ENCODE data around the gene KCNK1. TPM values are rescaled to one million over a fixed set of nuclear protein-coding genes. Genes with fewer than 3 reads are reported as not detected.

The KCNK1 gene
- total and polyA plus RNA-seq, 8 donors, result 4.3 to 16.3 (median 5.4) TPM

GRCh38 chr1:233597489-233597901 lies 16.4 kb upstream of the KCNK1 start:
- intact Hi-C loops (cut with DNase I), result no loop called here

GRCh38 chr1:233598891-233599541 lies 14.9 kb upstream of the KCNK1 start:
- Histone ChIP-seq H3K36me3 (no peaks in the 10 kb centered on the region), H3K4me3 (no peak overlapping the region), H3K27ac (no peak overlapping the region), H3K9me3 (no peaks in the 10 kb centered on the region), H3K4me1 (no peaks in the 10 kb centered on the region), H3K27me3 (no peaks in the 10 kb centered on the region)
- DNase-seq, result no peak
- no peak for ATAC-seq
- TF ChIP-seq CTCF (IDR thresholded peaks at IDR 0.05), result no peak
- intact Hi-C loops (cut with DNase I), result no loop called here

More at GRCh38 chr1:233597489-233597901, 16.4 kb upstream of the KCNK1 start:
- ATAC-seq (no peak), DNase-seq (no peak)
- Histone ChIP-seq H3K9me3 (no peaks in the 10 kb centered on the region), H3K27ac (no peak overlapping the region), H3K4me1 (no peaks in the 10 kb centered on the region), H3K27me3 (no peaks in the 10 kb centered on the region), H3K4me3 (no peak overlapping the region), H3K36me3 (no peaks in the 10 kb centered on the region)
- TF ChIP-seq CTCF (IDR thresholded peaks at IDR 0.05), result no peak

GRCh38 chr1:233599542-233600073 lies 14.3 kb upstream of the KCNK1 start:
- no peak for TF ChIP-seq CTCF (IDR thresholded peaks at IDR 0.05)
- no peak for ATAC-seq
- Histone ChIP-seq H3K4me1 (no peaks in the 10 kb centered on the region), H3K27ac (no peak overlapping the region), H3K9me3 (no peaks in the 10 kb centered on the region), H3K4me3 (no peak overlapping the region), H3K36me3 (no peaks in the 10 kb centered on the region), H3K27me3 (no peaks in the 10 kb centered on the region)
- intact Hi-C loops (cut with DNase I), result no loop called here
- no peak for DNase-seq

GRCh38 chr1:233600488-233600887 lies 13.4 kb upstream of the KCNK1 start:
- TF ChIP-seq CTCF (IDR thresholded peaks at IDR 0.05), result no peak
- Histone ChIP-seq H3K4me1 (no peaks in the 10 kb centered on the region), H3K36me3 (no peaks in the 10 kb centered on the region), H3K27ac (no peak overlapping the region), H3K9me3 (no peaks in the 10 kb centered on the region), H3K27me3 (no peaks in the 10 kb centered on the region), H3K4me3 (no peak overlapping the region)
- intact Hi-C loops (cut with DNase I), result no loop called here
- ATAC-seq (no peak), DNase-seq (no peak)

GRCh38 chr1:233603478-233603877 lies 10.4 kb upstream of the KCNK1 start:
- no peak for TF ChIP-seq CTCF (IDR thresholded peaks at IDR 0.05)
- Histone ChIP-seq H3K27me3 (no peaks in the 10 kb centered on the region), H3K4me3 (no peak overlapping the region), H3K27ac (no peak overlapping the region), H3K36me3 (no peaks in the 10 kb centered on the region), H3K4me1 (no peaks in the 10 kb centered on the region), H3K9me3 (no peaks in the 10 kb centered on the region)
- ATAC-seq, result no peak
- no peak for DNase-seq
- intact Hi-C loops (cut with DNase I), result no loop called here
